Trophoblast cell (in vitro differentiated cells and primary cell): ENCODE data around the gene DIO1.

Experiments used
- DNase-seq, 2 donors: peaks; one replicate each; pipeline ENCODE4 v3.0.0-alpha.2; 2016
- H2AFZ ChIP-seq: 2 replicates; pipeline ENCODE4 v1.6.1; 2013; ENCODE audit warnings: low read length, moderate library complexity, mild to moderate bottlenecking; ENCODE audit not compliant: insufficient read depth, poor library complexity
- H2AK5ac ChIP-seq: 2 replicates; pipeline ENCODE4 v1.6.1; 2013; ENCODE audit warnings: mild to moderate bottlenecking, low read length
- H2BK120ac ChIP-seq: 2 replicates; pipeline ENCODE4 v1.6.1; 2013; ENCODE audit warnings: low read length, mild to moderate bottlenecking, moderate library complexity; ENCODE audit not compliant: insufficient read depth, poor library complexity
- H2BK12ac ChIP-seq: 2 replicates; pipeline ENCODE4 v1.6.1; 2013; ENCODE audit warnings: mild to moderate bottlenecking, low read length, moderate library complexity
- H2BK5ac ChIP-seq: 2 replicates; pipeline ENCODE4 v1.6.1; 2013; ENCODE audit warnings: low read length, low read depth, moderate library complexity, mild to moderate bottlenecking; ENCODE audit not compliant: poor library complexity
- H3K14ac ChIP-seq: 2 replicates; pipeline ENCODE4 v1.6.1; 2013; ENCODE audit warnings: mild to moderate bottlenecking, low read length
- H3K18ac ChIP-seq: 2 replicates; pipeline ENCODE4 v1.6.1; 2013; ENCODE audit warnings: mild to moderate bottlenecking, low read length
- H3K23ac ChIP-seq: 2 replicates; pipeline ENCODE4 v1.6.1; 2013; ENCODE audit warnings: low read length
- H3K27ac ChIP-seq: 2 replicates; pipeline ENCODE4 v1.5.1; 2013; ENCODE audit warnings: low read depth, mild to moderate bottlenecking, inconsistent platforms, low read length, moderate library complexity
- H3K27me3 ChIP-seq: 2 replicates; pipeline ENCODE4 v1.6.1; 2013; ENCODE audit warnings: inconsistent platforms, mild to moderate bottlenecking, low read length, moderate library complexity; ENCODE audit not compliant: insufficient read depth
- H3K36me3 ChIP-seq, 2 experiments: 1 replicate in 1 of 2; 2 replicates in 1 of 2; pipeline ENCODE4 v1.6.1; 2013; ENCODE audit warnings: low read length in 2 of 2, mild to moderate bottlenecking in 2 of 2, moderate library complexity in 1 of 2; ENCODE audit not compliant: insufficient read depth in 2 of 2, control insufficient read depth in 1 of 2
- H3K4ac ChIP-seq: 2 replicates; pipeline ENCODE4 v1.6.1; 2013; ENCODE audit warnings: low read depth, mild to moderate bottlenecking, low read length, moderate library complexity
- H3K4me1 ChIP-seq, 2 experiments: 1 replicate in 1 of 2; 2 replicates in 1 of 2; pipeline ENCODE4 v1.6.1; 2013; ENCODE audit warnings: low read length in 2 of 2, mild to moderate bottlenecking in 2 of 2, moderate library complexity in 1 of 2; ENCODE audit not compliant: insufficient read depth in 2 of 2, control insufficient read depth in 1 of 2
- H3K4me2 ChIP-seq: 2 replicates; pipeline ENCODE4 v1.6.1; 2013; ENCODE audit warnings: inconsistent platforms, mild to moderate bottlenecking, low read length, moderate library complexity
- H3K4me3 ChIP-seq: 2 replicates; pipeline ENCODE4 v1.5.1; 2013; ENCODE audit warnings: mild to moderate bottlenecking, low read depth, low read length, inconsistent platforms
- H3K79me1 ChIP-seq: one replicate; pipeline ENCODE4 v1.6.1; 2013; ENCODE audit warnings: low read length
- H3K79me2 ChIP-seq: 2 replicates; pipeline ENCODE4 v1.6.1; 2013; ENCODE audit warnings: low read length, mild to moderate bottlenecking; ENCODE audit not compliant: control insufficient read depth, insufficient read depth, poor library complexity
- H3K9ac ChIP-seq: 2 replicates; pipeline ENCODE4 v1.6.1; 2013; ENCODE audit warnings: mild to moderate bottlenecking, low read length
- H3K9me3 ChIP-seq: 2 replicates; pipeline ENCODE4 v1.6.1; 2013; ENCODE audit warnings: low read depth, mild to moderate bottlenecking, control low read depth, inconsistent platforms, low read length; ENCODE audit not compliant: insufficient read depth
- H4K12ac ChIP-seq: 2 replicates; pipeline ENCODE4 v1.6.1; 2013; ENCODE audit warnings: low read depth, mild to moderate bottlenecking, low read length, moderate library complexity
- H4K8ac ChIP-seq: 2 replicates; pipeline ENCODE4 v1.6.1; 2013; ENCODE audit warnings: low read depth, mild to moderate bottlenecking, low read length, moderate library complexity
- H4K91ac ChIP-seq: one replicate; pipeline ENCODE4 v1.6.1; 2013; ENCODE audit warnings: low read depth, mild to moderate bottlenecking, low read length, moderate library complexity
- WGBS: extraction: QIAGEN DNeasy Blood & Tissue Kit; methylation state at CpG from one replicate; pipeline ENCODE4 v1.1.7; 2013; ENCODE audit warnings: missing lambda C conversion rate; ENCODE audit not compliant: insufficient read length, insufficient coverage; ENCODE audit errors: extremely low coverage; 5-methylcytosine and 5-hydroxymethylcytosine counted together

The DIO1 gene

GRCh38 chr1:53954128-53954527 lies 60.1 kb downstream of the DIO1 start:
- peaks cover 0 to 7% of the 10 kb centered on the region in 2 experiments for H3K4me1 ChIP-seq
- H3K27me3 ChIP-seq = no peaks in the 10 kb centered on the region
- DNase-seq = no peak
- H3K4ac ChIP-seq = no peak overlapping the region
- H3K9ac ChIP-seq = no peak overlapping the region
- no peak overlapping the region for H2AFZ ChIP-seq
- H3K79me2 ChIP-seq = peaks cover 1% of the 10 kb centered on the region
- H3K4me3 ChIP-seq = no peak overlapping the region
- no peak overlapping the region for H3K23ac ChIP-seq
- H3K27ac ChIP-seq = no peak overlapping the region
- H3K14ac ChIP-seq = no peak overlapping the region
- H3K4me2 ChIP-seq = no peak overlapping the region
- H4K12ac ChIP-seq = no peak overlapping the region
- no peak overlapping the region for H4K8ac ChIP-seq
- no peak overlapping the region for H2BK120ac ChIP-seq
- no peaks in the 10 kb centered on the region for H3K9me3 ChIP-seq
- no peak overlapping the region for H2BK12ac ChIP-seq
- H2BK5ac ChIP-seq = no peak overlapping the region
- H3K18ac ChIP-seq = no peak overlapping the region
- H2AK5ac ChIP-seq = no peak overlapping the region
- no CpG with 5 or more reads among the region's 2 CpGs for WGBS
- no peaks in the 10 kb centered on the region for H3K79me1 ChIP-seq
- H3K36me3 ChIP-seq = peaks cover 12 to 14% of the 10 kb centered on the region in 2 experiments
- H4K91ac ChIP-seq = no peak overlapping the region

DNA sequence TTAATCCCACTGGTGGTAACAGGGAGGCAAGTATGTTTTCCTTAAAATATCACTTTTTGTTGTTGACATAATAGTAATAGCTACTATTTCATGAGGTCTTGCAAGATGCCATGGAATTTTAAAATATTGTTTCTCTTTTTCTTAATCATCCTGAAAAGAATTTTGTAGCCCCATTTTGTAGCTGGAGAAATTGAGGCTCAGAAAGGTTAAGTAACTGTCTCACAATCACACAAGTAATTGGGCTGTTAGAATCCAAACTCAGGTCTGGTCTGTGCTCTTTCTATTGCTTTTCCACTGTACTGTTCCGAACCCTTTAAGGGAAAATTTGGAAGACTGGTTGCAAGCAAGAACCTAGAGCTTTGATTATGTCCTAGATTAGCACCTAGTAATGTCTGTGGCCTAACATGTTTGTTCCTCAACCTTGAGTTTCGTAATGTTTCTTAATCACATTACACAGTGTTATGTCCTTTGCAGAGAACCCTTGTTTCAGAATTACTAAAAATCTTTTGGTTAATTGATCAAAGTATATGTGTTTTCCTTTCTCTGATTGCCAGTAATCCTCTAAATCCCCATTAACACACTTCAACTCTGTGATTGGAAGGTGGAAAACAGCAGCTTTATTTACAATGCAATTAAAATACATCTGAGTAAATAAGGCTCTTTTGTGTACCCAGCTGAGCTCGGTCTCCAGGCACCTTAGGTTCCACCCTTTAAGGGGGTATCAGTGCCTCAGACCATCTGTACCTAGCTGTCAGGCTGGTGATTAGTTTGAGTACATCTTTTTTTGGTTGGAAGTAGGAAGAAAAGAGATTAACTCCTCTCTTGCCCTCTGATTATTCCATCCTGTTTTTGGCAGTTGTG lies 62.6 kb downstream of the DIO1 start:
- peak in 1 of 2 donors; percentile 18 for DNase-seq
- no CpG with 5 or more reads among the region's 3 CpGs for WGBS
- no peak overlapping the region for H2AK5ac ChIP-seq

DNA sequence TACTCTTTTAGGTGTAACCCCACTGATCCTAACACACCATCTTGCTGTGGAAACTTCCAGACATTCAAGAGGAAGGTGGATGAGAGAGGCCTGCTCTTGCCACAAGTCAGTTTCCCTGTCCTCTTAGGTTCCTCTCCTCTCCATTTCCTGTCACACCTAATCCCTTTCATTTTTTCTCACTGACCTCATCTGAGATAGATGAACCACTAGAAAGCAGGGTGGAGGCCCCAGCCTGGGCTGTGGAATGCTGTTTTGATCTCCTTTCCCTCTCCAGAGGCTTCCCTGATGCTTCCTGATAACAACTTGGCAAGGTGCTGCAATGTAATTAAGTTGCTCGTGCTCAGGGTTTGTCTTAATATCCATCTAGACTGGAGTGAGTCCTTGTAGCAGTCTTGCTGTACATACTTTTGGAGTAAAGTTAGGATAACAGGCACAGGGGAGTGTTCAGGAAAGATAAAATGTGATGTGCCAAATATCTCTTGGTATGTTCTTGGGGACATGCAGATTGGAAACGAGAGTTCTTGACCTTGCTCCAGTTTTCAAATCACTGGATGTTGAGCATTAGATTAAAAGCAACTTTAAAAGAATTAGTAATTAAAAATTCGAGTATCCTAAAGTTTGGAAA lies 63.3 kb downstream of the DIO1 start:
- H3K9me3 ChIP-seq = no peaks in the 10 kb centered on the region
- H3K4me2 ChIP-seq = peak overlapping the region; percentile 40
- H2AFZ ChIP-seq = no peak overlapping the region
- H3K18ac ChIP-seq = no peak overlapping the region
- no peak overlapping the region for H3K14ac ChIP-seq
- H2BK120ac ChIP-seq = no peak overlapping the region
- no peak overlapping the region for H3K4me3 ChIP-seq
- H3K36me3 ChIP-seq = peaks cover 5 to 21% of the 10 kb centered on the region in 2 experiments
- no peak overlapping the region for H4K12ac ChIP-seq
- no peaks in the 10 kb centered on the region for H3K79me1 ChIP-seq
- no peaks in the 10 kb centered on the region for H3K27me3 ChIP-seq
- peak overlapping the region; percentile 25 for H3K27ac ChIP-seq
- peaks cover 0 to 7% of the 10 kb centered on the region in 2 experiments for H3K4me1 ChIP-seq
- H4K8ac ChIP-seq = no peak overlapping the region
- DNase-seq = peak; percentile 76 to 81
- no peak overlapping the region for H3K4ac ChIP-seq
- H3K23ac ChIP-seq = no peak overlapping the region
- H3K79me2 ChIP-seq = no peaks in the 10 kb centered on the region
- H2AK5ac ChIP-seq = no peak overlapping the region
- H4K91ac ChIP-seq = no peak overlapping the region
- no peak overlapping the region for H2BK12ac ChIP-seq
- H2BK5ac ChIP-seq = no peak overlapping the region
- no peak overlapping the region for H3K9ac ChIP-seq
- WGBS = no CpG with 5 or more reads among the region's 3 CpGs

More for the DNA sequence above, 62.6 kb downstream of the DIO1 start:
- Histone ChIP-seq H3K4me2 (peak overlapping the region; percentile 15), H3K36me3 (peaks cover 12 to 25% of the 10 kb centered on the region in 2 experiments), H3K4me1 (peaks cover 0 to 7% of the 10 kb centered on the region in 2 experiments), H3K4me3 (no peak overlapping the region), H3K4ac (no peak overlapping the region), H3K27ac (peak overlapping the region; percentile 25), H4K12ac (no peak overlapping the region), H2AFZ (no peak overlapping the region), H2BK5ac (peak overlapping the region; percentile 65), H2BK12ac (no peak overlapping the region), H3K79me2 (no peaks in the 10 kb centered on the region), H3K9me3 (no peaks in the 10 kb centered on the region), H3K14ac (no peak overlapping the region), H3K9ac (no peak overlapping the region), H3K79me1 (no peaks in the 10 kb centered on the region), H3K27me3 (no peaks in the 10 kb centered on the region), H2BK120ac (no peak overlapping the region), H4K8ac (no peak overlapping the region), H3K18ac (no peak overlapping the region), H4K91ac (no peak overlapping the region), H3K23ac (no peak overlapping the region)

GRCh38 chr1:53959664-53960250 lies 65.8 kb downstream of the DIO1 start:
- no peaks in the 10 kb centered on the region for H3K27me3 ChIP-seq
- no peak overlapping the region for H3K4ac ChIP-seq
- no peak overlapping the region for H4K8ac ChIP-seq
- no peak overlapping the region for H3K14ac ChIP-seq
- H3K9ac ChIP-seq = no peak overlapping the region
- no peak overlapping the region for H3K4me2 ChIP-seq
- H2AK5ac ChIP-seq = no peak overlapping the region
- no peak overlapping the region for H2BK120ac ChIP-seq
- H3K9me3 ChIP-seq = no peaks in the 10 kb centered on the region
- no peak overlapping the region for H3K4me3 ChIP-seq
- no peak overlapping the region for H2BK5ac ChIP-seq
- H2BK12ac ChIP-seq = no peak overlapping the region
- no peak overlapping the region for H3K27ac ChIP-seq
- peak in 1 of 2 donors; percentile 63 for DNase-seq
- H3K79me1 ChIP-seq = no peaks in the 10 kb centered on the region
- no peak overlapping the region for H3K18ac ChIP-seq
- no peak overlapping the region for H4K91ac ChIP-seq
- no peak overlapping the region for H4K12ac ChIP-seq
- H3K79me2 ChIP-seq = no peaks in the 10 kb centered on the region
- H3K23ac ChIP-seq = no peak overlapping the region
- no peak overlapping the region for H2AFZ ChIP-seq
- peaks cover 9 to 36% of the 10 kb centered on the region in 2 experiments for H3K36me3 ChIP-seq
- H3K4me1 ChIP-seq = peaks cover 0 to 7% of the 10 kb centered on the region in 2 experiments
